Heart left ventricle (tissue), 16 donors: ENCODE measurements around the gene MVB12B. TPM values are rescaled to one million over a fixed set of nuclear protein-coding genes. Genes with fewer than 3 reads are reported as not detected.

Experiments used
- ATAC-seq, 4 donors: fragments of 200-7000 bp; cut with Tn5 transposase; one replicate each; pipeline ENCODE4 v1.9.1; 2020 to 2022; ENCODE audit warnings: moderate library complexity in 4 of 4, mild to moderate bottlenecking in 3 of 4, moderate number of reproducible peaks in 1 of 4
- DNase-seq, 5 donors: peaks; one replicate each; pipeline ENCODE4 v3.0.0-alpha.2; 2020
- H3K27ac ChIP-seq, 12 donors: fragments of 200-600 bp; sonication (generic) in 4 of 12; one replicate each; pipeline versions ENCODE4 v1.5.0 to v1.8.0; 2016 to 2022; ENCODE audit warnings: mild to moderate bottlenecking in 2 of 12
- H3K27me3 ChIP-seq, 9 donors: fragments of 200-600 bp; sonication (generic) in 2 of 9; one replicate each; pipeline versions ENCODE4 v1.5.1 to v1.8.0; 2016 to 2022; ENCODE audit warnings: mild to moderate bottlenecking in 3 of 9
- H3K36me3 ChIP-seq, 9 donors: fragments of 200-600 bp; sonication (generic) in 2 of 9; one replicate each; pipeline versions ENCODE4 v1.5.0 to v1.8.0; 2018 to 2022; ENCODE audit warnings: mild to moderate bottlenecking in 2 of 9
- H3K4me1 ChIP-seq, 12 donors: fragments of 200-600 bp; sonication (generic) in 4 of 12; one replicate each; pipeline versions ENCODE4 v1.5.0 to v1.8.0; 2016 to 2022; ENCODE audit warnings: mild to moderate bottlenecking in 3 of 12
- H3K4me3 ChIP-seq, 12 donors: fragments of 200-600 bp; sonication (generic) in 4 of 12; one replicate each; pipeline versions ENCODE4 v1.5.0 to v1.8.0; 2017 to 2022; ENCODE audit warnings: mild to moderate bottlenecking in 9 of 12, moderate library complexity in 4 of 12
- H3K9me3 ChIP-seq, 12 donors: fragments of 200-600 bp; sonication (generic) in 4 of 12; one replicate each; pipeline versions ENCODE4 v1.5.0 to v1.8.0; 2016 to 2022; ENCODE audit warnings: mild to moderate bottlenecking in 1 of 12
- CTCF ChIP-seq, 12 donors: fragments of 200-600 bp; sonication (generic) in 4 of 12; IDR thresholded peaks; one replicate each; pipeline versions ENCODE4 v1.5.0 to v1.8.0; 2018 to 2022; ENCODE audit warnings: antibody characterized with exemption in 12 of 12, mild to moderate bottlenecking in 5 of 12
- POLR2A ChIP-seq, 2 donors: fragments of 450-650 bp; IDR thresholded peaks; one replicate each; pipeline ENCODE4 v1.6.1; 2017; ENCODE audit warnings: antibody characterized with exemption in 2 of 2, mild to moderate bottlenecking in 2 of 2, moderate library complexity in 2 of 2
- WGBS, 4 donors: extraction: QIAGEN DNeasy Blood & Tissue Kit in 2 of 4; methylation state at CpG; one replicate each; pipeline versions ENCODE4 v1.1.5 to v1.1.7; 2013 to 2018; 5-methylcytosine and 5-hydroxymethylcytosine counted together
- intact Hi-C, 10 donors: fragments of 100-400 bp; cut with DNase I; formaldehyde crosslinking; loops; one replicate each; pipeline versions ENCODE4 v1.11.1 to v1.14.2; 2022
- polyA plus RNA-seq, 2 donors: library from polyadenylated mRNA; stranded (reverse); fragments of 200-250 nt; gene quantifications; one replicate each; pipeline ENCODE4 v1.2.3, GENCODE V29; 2013
- total RNA-seq, 9 donors: library from RNA; depleted of rRNA in 2 of 9; stranded (reverse); fragments of >200 nt in 2 of 9; fragmentation: NEBNext Ultra II Directional in 3 of 9; extraction: Animal tissue kit (Norgen Biotek cat#: 25700) in 3 of 9; gene quantifications; one replicate each; pipeline versions ENCODE4 v1.1.0 to v1.2.4, GENCODE V29; 2016 to 2023
- donor health status: ischemic (EF 13 %, LVEDD 7.1; RV severe dilation, severe dysfunction).
- donor health status: healthy with polysubstance abuse.
- donor health status: DM: no; HTN: yes; CAD: no.
- donor health status: DM: no; HTN: no; CAD: no.
- donor health status: ischemic (EF 25% LVEDD 6.9; RV normal size, moderate dysfunction).
- donor health status: ischemic (EF 25% LVEDD 5.7; RV mildly dilated, moderate dysfunction).
- donor health status: healthy.
- donor health status: DM: yes; HTN: yes; CAD: no.
- donor health status: ischemic (EF 35%, LVEDD 5.7; RV mildly dilated, moderate dysfunction).
- donor health status: nonischemic (EF 11% LVEDD 7.7; RV severe dilation, severe dysfunction).
- donor health status: DM: yes; HTN: yes; CAD: no.
- donor health status: PGD.
- donor health status: ischemic (EF 29% LVEDD 5.4; RV normal size, mild dysfunction).
- donor health status: nonischemic (EF 23%, LVEDD 6.1; RV moderate dilation, normal function).

MVB12B gene
- total and polyA plus RNA-seq, 11 donors, result 4.9 to 16.2 (median 11.0) TPM

GRCh38 chr9:126320158-126320922, 6.3 kb upstream of the MVB12B start:
- TF ChIP-seq POLR2A (IDR thresholded peaks at IDR 0.05), result no peak
- TF ChIP-seq CTCF (IDR thresholded peaks at IDR 0.05), result no peak
- no peak overlapping the region for H3K4me3 ChIP-seq
- peaks cover 0 to 19% (median 9%) of the 10 kb centered on the region in 12 donors for H3K9me3 ChIP-seq
- H3K4me1 ChIP-seq, result peaks cover 0 to 4% (median 0%) of the 10 kb centered on the region in 12 donors
- 59 to 74% (median 63%) methylated on average over 4 of the region's 4 CpGs for WGBS, 4 donors
- ATAC-seq, result no peak
- intact Hi-C loops, result loop anchor here in 1 of 10 donors (5.0 kb wide), 1 partner anchor 72 kb away; no protein-coding TSS in a partner anchor
- no peaks in the 10 kb centered on the region for H3K27me3 ChIP-seq
- H3K36me3 ChIP-seq, result no peaks in the 10 kb centered on the region
- no peak for DNase-seq
- H3K27ac ChIP-seq, result no peak overlapping the region

DNA sequence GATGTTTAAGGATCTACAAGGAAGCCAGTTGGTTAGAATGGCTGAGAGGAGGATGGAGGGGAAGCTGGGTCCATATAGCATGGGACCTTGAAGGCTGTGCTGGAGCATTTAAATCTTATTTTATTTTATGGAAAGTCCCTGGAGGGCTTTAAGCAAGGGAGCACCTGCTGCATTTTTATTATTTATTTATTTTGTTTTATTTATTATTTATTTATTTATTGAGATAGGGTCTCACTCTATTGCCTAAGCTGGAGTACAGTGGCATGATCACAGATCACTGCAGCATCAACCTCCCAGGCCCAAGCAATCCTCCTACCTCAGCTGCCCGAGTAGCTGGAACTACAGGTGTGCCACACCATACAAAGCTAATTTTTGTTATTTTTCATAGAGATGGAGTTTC, 4.9 kb upstream of the MVB12B start:
- ATAC-seq (no peak), DNase-seq (no peak)
- H3K4me3 ChIP-seq, result no peak overlapping the region
- no peaks in the 10 kb centered on the region for H3K36me3 ChIP-seq
- WGBS, 4 donors, result 94 to 97% (median 96%) methylated on average over 1 of the region's 1 CpG
- peaks cover 0 to 19% (median 9%) of the 10 kb centered on the region in 12 donors for H3K9me3 ChIP-seq
- H3K4me1 ChIP-seq, result peaks cover 0 to 11% (median 3%) of the 10 kb centered on the region in 12 donors
- TF ChIP-seq CTCF (IDR thresholded peaks at IDR 0.05), result no peak
- no peak for TF ChIP-seq POLR2A (IDR thresholded peaks at IDR 0.05)
- H3K27ac ChIP-seq, result no peak overlapping the region
- H3K27me3 ChIP-seq, result no peaks in the 10 kb centered on the region
- intact Hi-C loops, result loop anchor here in 1 of 10 donors (5.0 kb wide), 1 partner anchor 71 kb away; no protein-coding TSS in a partner anchor

DNA sequence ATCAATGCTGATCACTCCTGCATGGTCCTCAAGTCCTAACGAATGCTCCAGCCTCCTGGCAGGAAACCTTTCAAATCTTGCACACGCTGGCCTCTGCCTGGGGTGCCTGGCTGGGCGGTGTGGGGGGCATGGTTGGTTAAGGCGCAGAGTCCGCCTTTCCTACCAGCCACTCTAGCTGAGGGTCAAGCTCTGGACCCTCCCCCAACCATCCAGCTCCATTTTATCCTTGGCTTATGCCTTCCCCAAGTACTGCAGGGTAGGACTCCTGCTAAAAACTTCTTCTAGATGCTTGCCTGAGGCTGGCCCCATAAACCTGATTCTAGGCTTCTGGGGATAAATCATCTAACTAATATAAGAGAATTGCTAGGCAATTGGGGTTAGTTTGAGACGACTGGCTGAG, 808 bp upstream of the MVB12B start:
- peaks cover 0 to 37% (median 15%) of the 10 kb centered on the region in 12 donors for H3K4me1 ChIP-seq
- intact Hi-C loops, result loop anchor here in 2 of 10 donors (5.0 kb wide), 1 partner anchor 66 kb away; no protein-coding TSS in a partner anchor
- WGBS, 4 donors, result 83 to 87% (median 84%) methylated on average over 6 of the region's 6 CpGs
- H3K27ac ChIP-seq, result peak overlapping the region in 10 of 12 donors; percentile 31 to 85 (median 79)
- ATAC-seq (no peak), DNase-seq (no peak)
- H3K4me3 ChIP-seq, result peak overlapping the region in 11 of 12 donors; percentile 39 to 90 (median 72)
- no peaks in the 10 kb centered on the region for H3K36me3 ChIP-seq
- no peaks in the 10 kb centered on the region for H3K27me3 ChIP-seq
- TF ChIP-seq CTCF (IDR thresholded peaks at IDR 0.05), result no peak
- peaks cover 0 to 19% (median 9%) of the 10 kb centered on the region in 12 donors for H3K9me3 ChIP-seq

DNA sequence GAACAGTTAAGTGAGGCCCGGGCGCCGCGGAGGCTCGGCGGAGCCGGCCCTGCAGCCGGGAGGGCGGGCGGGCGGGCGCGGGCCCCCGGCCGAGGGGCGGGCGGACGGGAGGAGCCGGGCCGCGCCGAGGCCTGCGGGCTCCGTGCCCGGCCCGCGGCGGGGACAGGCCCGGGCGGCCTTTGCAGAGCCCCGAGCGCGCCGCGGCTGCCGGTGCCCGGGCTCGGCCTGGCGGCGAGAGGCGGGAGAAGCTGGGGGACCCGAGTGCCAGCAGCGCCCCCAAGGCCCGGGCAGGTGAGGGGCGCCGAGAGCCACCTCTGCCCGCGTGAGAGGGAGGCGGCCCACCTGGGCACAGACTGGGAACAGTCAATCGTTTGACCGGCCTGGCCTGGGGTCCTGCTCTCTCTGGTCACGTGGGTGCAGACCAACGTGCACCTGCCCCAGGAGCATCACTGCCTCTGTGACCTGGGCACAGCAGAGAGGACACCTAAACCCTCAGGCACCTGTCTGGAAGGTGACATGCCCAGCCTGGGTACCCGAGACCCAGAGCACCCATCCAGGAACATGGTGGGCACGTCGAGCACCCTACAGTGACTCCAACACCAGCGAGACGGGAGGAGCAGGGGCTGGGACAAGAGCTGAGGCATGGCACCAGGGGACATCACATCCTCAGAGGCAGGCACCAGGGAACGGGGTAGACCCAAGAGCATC, 531 bp downstream of the MVB12B start:
- no peaks in the 10 kb centered on the region for H3K27me3 ChIP-seq
- peaks cover 0 to 19% (median 9%) of the 10 kb centered on the region in 12 donors for H3K9me3 ChIP-seq
- ATAC-seq (peak; percentile 21 to 69 (median 56)), DNase-seq (no peak)
- TF ChIP-seq POLR2A (IDR thresholded peaks at IDR 0.05) (no peak), CTCF (IDR thresholded peaks at IDR 0.05) (peak in 1 of 12 donors; percentile 13)
- 4 to 55% (median 7%) methylated on average over 6 to 59 of the region's 59 CpGs for WGBS, 4 donors
- H3K4me3 ChIP-seq, result peak overlapping the region; percentile 57 to 90 (median 70)
- no peaks in the 10 kb centered on the region for H3K36me3 ChIP-seq
- H3K27ac ChIP-seq, result peak overlapping the region; percentile 23 to 83 (median 72)
- intact Hi-C loops, result loop anchor here in 2 of 10 donors (5.0 kb wide), 1 partner anchor 65 kb away; no protein-coding TSS in a partner anchor
- H3K4me1 ChIP-seq, result peaks cover 0 to 49% (median 21%) of the 10 kb centered on the region in 12 donors
